Epithelial cell of proximal tubule (primary cell): ENCODE data around the gene SH3PXD2B. TPM values are rescaled to one million over a fixed set of nuclear protein-coding genes. Genes with fewer than 3 reads are reported as not detected.

Source experiments
- DNase-seq: peaks from one replicate; pipeline ENCODE4 v3.0.0-alpha.2; 2011; ENCODE audit warnings: low read depth
- H3K4me3 ChIP-seq: 2 replicates; pipeline ENCODE4 v1.5.1; 2011; ENCODE audit warnings: low read depth, mild to moderate bottlenecking, low read length
- CTCF ChIP-seq: conservative IDR thresholded peaks from 2 replicates; pipeline ENCODE4 v1.5.1; 2012; ENCODE audit warnings: low read depth, mild to moderate bottlenecking, low read length
- total RNA-seq: library from RNA; depleted of rRNA; stranded (reverse); fragments of >200 nt; gene quantifications from 2 replicates; pipeline ENCODE4 v1.2.3, GENCODE V29; 2015

Gene SH3PXD2B
- total RNA-seq, 1 donor from 2014 or later, result 23.7 TPM

- no peak overlapping the region for H3K4me3 ChIP-seq
These were observed 32.1 kb upstream of the SH3PXD2B start for GRCh38 chr5:172486451-172486850.

GRCh38 chr5:172485511-172486202, 31.3 kb upstream of the SH3PXD2B start:
- no peak for DNase-seq
- H3K4me3 ChIP-seq, result no peak overlapping the region
- TF ChIP-seq CTCF, result no peak

More at GRCh38 chr5:172486451-172486850, 32.1 kb upstream of the SH3PXD2B start:
- TF ChIP-seq CTCF, result no peak
- DNase-seq, result no peak

GRCh38 chr5:172484664-172485063, 30.3 kb upstream of the SH3PXD2B start:
- no peak for TF ChIP-seq CTCF
- no peak for DNase-seq
- H3K4me3 ChIP-seq, result no peak overlapping the region

GRCh38 chr5:172482156-172483020, 28.1 kb upstream of the SH3PXD2B start:
- no peak overlapping the region for H3K4me3 ChIP-seq
- TF ChIP-seq CTCF, result no peak
- no peak for DNase-seq

GRCh38 chr5:172481011-172481800, 26.9 kb upstream of the SH3PXD2B start:
- no peak for DNase-seq
- H3K4me3 ChIP-seq, result no peak overlapping the region
- TF ChIP-seq CTCF, result no peak

GRCh38 chr5:172479784-172480115, 25.4 kb upstream of the SH3PXD2B start:
- no peak overlapping the region for H3K4me3 ChIP-seq
- no peak for TF ChIP-seq CTCF
- no peak for DNase-seq
